Measurements from ENCODE around the gene UPP2. TPM values are rescaled to one million over a fixed set of nuclear protein-coding genes. Genes with fewer than 3 reads are reported as not detected.

Gene UPP2
- total and polyA plus RNA-seq, 10 donors = 0.02 TPM; not detected in 9

DNA sequence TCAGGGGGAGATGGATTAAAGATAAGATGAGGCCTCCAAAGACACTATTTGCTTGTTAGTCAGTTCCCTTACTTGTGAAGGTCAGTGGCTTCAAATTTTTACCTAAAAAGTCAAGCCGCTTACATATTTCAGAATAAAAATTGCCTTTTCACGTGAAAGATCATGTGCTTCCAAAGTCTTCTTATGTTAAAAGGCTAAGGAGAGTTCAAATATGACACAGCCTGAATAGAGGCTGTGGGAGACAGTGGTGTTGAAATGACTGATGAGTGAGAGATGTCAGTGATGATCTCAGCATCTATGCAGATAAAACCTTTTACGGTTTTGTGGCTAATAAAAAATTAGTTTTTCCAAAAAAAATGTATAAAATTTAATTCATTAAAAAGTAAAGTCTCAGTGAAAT lies 40.5 kb downstream of the UPP2 start:
- peaks cover 0 to 12% (median 5%) of the 10 kb centered on the region in 8 donors for H3K9me3 ChIP-seq
- TF ChIP-seq POLR2AphosphoS5 (IDR thresholded peaks at IDR 0.05) (no peak), POLR2A (IDR thresholded peaks at IDR 0.05) (no peak)
- TF ChIP-seq, protein P1, sequence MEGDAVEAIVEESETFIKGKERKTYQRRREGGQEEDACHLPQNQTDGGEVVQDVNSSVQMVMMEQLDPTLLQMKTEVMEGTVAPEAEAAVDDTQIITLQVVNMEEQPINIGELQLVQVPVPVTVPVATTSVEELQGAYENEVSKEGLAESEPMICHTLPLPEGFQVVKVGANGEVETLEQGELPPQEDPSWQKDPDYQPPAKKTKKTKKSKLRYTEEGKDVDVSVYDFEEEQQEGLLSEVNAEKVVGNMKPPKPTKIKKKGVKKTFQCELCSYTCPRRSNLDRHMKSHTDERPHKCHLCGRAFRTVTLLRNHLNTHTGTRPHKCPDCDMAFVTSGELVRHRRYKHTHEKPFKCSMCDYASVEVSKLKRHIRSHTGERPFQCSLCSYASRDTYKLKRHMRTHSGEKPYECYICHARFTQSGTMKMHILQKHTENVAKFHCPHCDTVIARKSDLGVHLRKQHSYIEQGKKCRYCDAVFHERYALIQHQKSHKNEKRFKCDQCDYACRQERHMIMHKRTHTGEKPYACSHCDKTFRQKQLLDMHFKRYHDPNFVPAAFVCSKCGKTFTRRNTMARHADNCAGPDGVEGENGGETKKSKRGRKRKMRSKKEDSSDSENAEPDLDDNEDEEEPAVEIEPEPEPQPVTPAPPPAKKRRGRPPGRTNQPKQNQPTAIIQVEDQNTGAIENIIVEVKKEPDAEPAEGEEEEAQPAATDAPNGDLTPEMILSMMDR (IDR thresholded peaks at IDR 0.05 in 8 of 11, conservative IDR thresholded peaks at IDR 0.05 in 3 of 11) = no peak
- H3K27ac ChIP-seq = no peak overlapping the region
- no peaks in the 10 kb centered on the region for H3K36me3 ChIP-seq
- H3K4me1 ChIP-seq = no peaks in the 10 kb centered on the region
- no peak overlapping the region for H3K4me3 ChIP-seq
- 79 to 97% (median 86%) methylated on average over 3 of the region's 3 CpGs for WGBS, 5 donors
- H3K27me3 ChIP-seq (replicated peaks in 1 of 7) = no peaks in the 10 kb centered on the region
- no peak for DNase-seq
- intact Hi-C loops (cut with DNase I; ENCODE audit: low total_unique reads) = no loop called here

DNA sequence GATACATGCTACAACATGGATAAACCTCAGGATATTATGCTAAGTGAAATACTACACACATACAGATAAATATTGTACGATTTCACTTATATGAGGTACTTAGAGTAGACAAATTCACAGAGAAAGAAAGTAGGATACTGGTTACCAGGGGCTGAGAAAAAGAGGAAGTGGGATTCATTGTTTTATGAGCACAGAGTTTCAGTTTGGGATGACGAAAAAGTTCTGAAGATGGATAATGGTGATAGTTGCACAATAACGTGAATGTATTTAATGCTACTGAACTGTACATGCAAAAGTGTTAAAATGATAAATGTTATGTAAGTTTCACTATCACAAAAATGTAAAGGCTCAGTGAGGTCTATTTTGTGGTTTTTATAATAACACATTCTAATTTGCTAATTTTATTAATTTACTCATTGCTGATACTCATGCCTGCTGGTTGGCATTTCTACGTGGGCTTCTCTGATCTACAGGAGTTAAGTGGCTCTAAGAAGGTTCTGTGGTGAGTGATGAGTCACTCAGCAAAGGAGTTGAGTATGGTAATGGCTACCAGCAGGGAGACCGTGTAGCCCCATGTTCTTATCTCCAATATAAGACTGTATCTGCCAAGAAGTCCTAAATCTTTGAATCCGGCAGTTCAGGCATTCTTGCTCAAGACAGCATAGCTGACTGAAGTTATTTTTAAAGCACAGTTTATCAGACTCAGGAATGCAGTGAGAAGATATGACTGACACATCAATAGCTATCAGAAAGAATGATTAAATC lies 41.1 kb downstream of the UPP2 start:
- Histone ChIP-seq H3K9me3 (peaks cover 0 to 12% (median 5%) of the 10 kb centered on the region in 8 donors), H3K4me3 (no peak overlapping the region), H3K27me3 (replicated peaks in 1 of 7) (no peaks in the 10 kb centered on the region), H3K4me1 (no peaks in the 10 kb centered on the region), H3K27ac (peak overlapping the region in 1 of 8 donors; percentile 14), H3K36me3 (no peaks in the 10 kb centered on the region)
- TF ChIP-seq POLR2A (IDR thresholded peaks at IDR 0.05) (no peak), POLR2AphosphoS5 (IDR thresholded peaks at IDR 0.05) (no peak)
- TF ChIP-seq, protein P1 (IDR thresholded peaks at IDR 0.05 in 8 of 11, conservative IDR thresholded peaks at IDR 0.05 in 3 of 11) = no peak
- no peak for DNase-seq
- WGBS, 5 donors = 35 to 61% (median 52%) methylated on average over 6 of the region's 6 CpGs
- intact Hi-C loops (cut with DNase I; ENCODE audit: low total_unique reads) = no loop called here

DNA sequence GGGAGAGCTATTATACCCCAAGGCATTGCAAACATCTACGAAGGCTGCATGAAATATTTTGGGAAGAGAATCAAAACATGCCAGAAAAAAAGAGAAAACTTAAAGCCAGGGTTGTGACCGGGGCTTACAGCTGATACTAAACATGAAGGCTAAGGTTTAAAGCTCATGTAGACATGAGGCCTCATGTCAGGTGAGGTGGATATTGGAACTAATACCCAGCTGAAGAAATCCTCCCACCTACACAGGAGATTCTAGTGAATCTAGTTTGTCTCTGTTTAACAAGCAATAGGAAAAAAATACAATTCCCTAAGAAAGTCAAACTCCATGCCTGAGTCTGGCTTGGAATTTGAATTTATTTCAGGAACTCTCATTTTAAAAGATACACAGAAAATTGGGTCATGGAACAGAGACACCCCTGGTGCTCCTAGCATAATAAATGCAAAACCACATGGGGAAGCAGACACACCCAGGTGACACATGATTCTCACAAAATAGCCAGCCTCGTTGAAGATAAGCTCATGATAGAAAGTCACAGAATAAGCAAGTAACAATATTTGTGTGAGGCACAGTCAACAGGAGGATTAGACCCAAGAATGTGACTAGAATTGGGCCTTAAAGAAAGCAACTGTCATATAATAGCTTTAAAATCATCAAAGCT lies 42.2 kb downstream of the UPP2 start:
- H3K27ac ChIP-seq = no peak overlapping the region
- H3K36me3 ChIP-seq = no peaks in the 10 kb centered on the region
- WGBS, 5 donors = 64 to 86% (median 68%) methylated on average over 3 of the region's 3 CpGs
- H3K27me3 ChIP-seq (replicated peaks in 1 of 7) = no peaks in the 10 kb centered on the region
- DNase-seq = no peak
- H3K4me1 ChIP-seq = no peaks in the 10 kb centered on the region
- H3K9me3 ChIP-seq = peaks cover 0 to 12% (median 5%) of the 10 kb centered on the region in 8 donors
- no peak overlapping the region for H3K4me3 ChIP-seq
- TF ChIP-seq, protein P1 (IDR thresholded peaks at IDR 0.05 in 8 of 11, conservative IDR thresholded peaks at IDR 0.05 in 3 of 11) = no peak
- TF ChIP-seq POLR2AphosphoS5 (IDR thresholded peaks at IDR 0.05) (no peak), POLR2A (IDR thresholded peaks at IDR 0.05) (no peak)
- intact Hi-C loops (cut with DNase I; ENCODE audit: low total_unique reads) = no loop called here

Data from spleen (tissue), 11 donors.